IMR-90 (cell line): ENCODE results near the gene FANCD2.

Source experiments
- CEBPB ChIP-seq: IDR thresholded peaks from 2 replicates; pipeline ENCODE4 v1.6.1; 2012; ENCODE audit warnings: low read depth, low read length, improper control_type of control experiment
- CTCF ChIP-seq: conservative IDR thresholded peaks from 2 replicates; pipeline ENCODE4 v1.5.1; 2012; ENCODE audit warnings: mild to moderate bottlenecking, low read depth, low read length, improper control_type of control experiment

- TF ChIP-seq CEBPB (no peak), CTCF (no peak)
Measured at GRCh38 chr3:10041034-10041433, 14.8 kb downstream of the FANCD2 start.
